GM23338 (cell line): ENCODE results near the gene TRIML1. TPM values are rescaled to one million over a fixed set of nuclear protein-coding genes. Genes with fewer than 3 reads are reported as not detected.

Experiments used
- ATAC-seq: fragments of 200-7000 bp; cut with Tn5 transposase; 3 replicates; pipeline ENCODE4 v1.9.1; 2020
- DNase-seq: peaks from one replicate; pipeline ENCODE4 v3.0.0-alpha.2; 2015; ENCODE audit warnings: low spot score
- H2AFZ ChIP-seq: fragments of 200-600 bp; sonication (generic); 2 replicates; pipeline ENCODE4 v1.8.0; 2016; ENCODE audit warnings: antibody characterized with exemption, mild to moderate bottlenecking, moderate library complexity
- H3F3A ChIP-seq: fragments of 200-600 bp; sonication (generic); replicated peaks from 2 replicates; pipeline ENCODE4 v1.8.0; 2017; ENCODE audit warnings: antibody characterized with exemption, mixed run types, low read depth
- H3K27ac ChIP-seq: fragments of 200-600 bp; sonication (generic); 2 replicates; pipeline ENCODE4 v1.6.1; 2016; ENCODE audit warnings: low read depth
- H3K27me3 ChIP-seq: fragments of 200-600 bp; sonication (generic); 2 replicates; pipeline ENCODE4 v1.8.0; 2016; ENCODE audit warnings: mild to moderate bottlenecking, mixed run types, moderate library complexity; ENCODE audit not compliant: insufficient read depth
- H3K36me3 ChIP-seq: fragments of 200-600 bp; sonication (generic); 2 replicates; pipeline ENCODE4 v1.8.0; 2016; ENCODE audit warnings: mild to moderate bottlenecking; ENCODE audit not compliant: insufficient read depth
- H3K4me1 ChIP-seq: fragments of 200-600 bp; sonication (generic); 2 replicates; pipeline ENCODE4 v1.8.0; 2016; ENCODE audit warnings: mild to moderate bottlenecking, moderate library complexity; ENCODE audit not compliant: insufficient read depth
- H3K4me2 ChIP-seq: fragments of 200-600 bp; sonication (generic); 2 replicates; pipeline ENCODE4 v1.7.1; 2017; ENCODE audit warnings: mixed run types
- H3K4me3 ChIP-seq: fragments of 200-600 bp; sonication (generic); 2 replicates; pipeline ENCODE4 v1.6.1; 2016; ENCODE audit warnings: mixed run types
- H3K79me2 ChIP-seq: fragments of 200-600 bp; sonication (generic); replicated peaks from 2 replicates; pipeline ENCODE4 v1.8.0; 2017; ENCODE audit warnings: mild to moderate bottlenecking; ENCODE audit not compliant: insufficient read depth
- H3K9me2 ChIP-seq: fragments of 200-600 bp; sonication (generic); 2 replicates; pipeline ENCODE4 v1.8.0; 2017; ENCODE audit not compliant: insufficient read depth
- H4K20me1 ChIP-seq: fragments of 200-600 bp; sonication (generic); replicated peaks from 2 replicates; pipeline ENCODE4 v1.8.0; 2017; ENCODE audit warnings: mild to moderate bottlenecking; ENCODE audit not compliant: insufficient read depth
- H3K27ac Mint-ChIP-seq: 2 replicates; pipeline ENCODE4 v1.8.0; 2020; ENCODE audit warnings: inconsistent platforms, mild to moderate bottlenecking, moderate library complexity, mixed read lengths
- H3K27me3 Mint-ChIP-seq: 3 replicates; pipeline ENCODE4 v1.8.0; 2022; ENCODE audit warnings: low read depth, mild to moderate bottlenecking, moderate library complexity, mixed read lengths, inconsistent platforms; ENCODE audit not compliant: insufficient read depth, poor library complexity
- H3K36me3 Mint-ChIP-seq: 3 replicates; pipeline ENCODE4 v1.8.0; 2021; ENCODE audit warnings: low read depth, mild to moderate bottlenecking, inconsistent platforms, moderate library complexity, mixed read lengths
- H3K4me1 Mint-ChIP-seq: 3 replicates; pipeline ENCODE4 v1.8.0; 2020; ENCODE audit warnings: mild to moderate bottlenecking, inconsistent platforms, mixed read lengths
- H3K4me3 Mint-ChIP-seq: 3 replicates; pipeline ENCODE4 v1.8.0; 2021; ENCODE audit warnings: moderate library complexity, mild to moderate bottlenecking, inconsistent platforms, mixed read lengths
- H3K9me3 Mint-ChIP-seq: 3 replicates; pipeline ENCODE4 v1.8.0; 2020; ENCODE audit warnings: moderate library complexity, mild to moderate bottlenecking, inconsistent platforms, mixed read lengths
- EZH2phosphoT487 ChIP-seq: fragments of 200-600 bp; sonication (generic); IDR thresholded peaks from one replicate; pipeline ENCODE4 v1.8.1; 2018; ENCODE audit warnings: antibody characterized with exemption; ENCODE audit not compliant: unreplicated experiment
- JUNB ChIP-seq: IDR thresholded peaks from one replicate; pipeline ENCODE4 v1.6.1; 2016; ENCODE audit warnings: antibody characterized with exemption; ENCODE audit not compliant: unreplicated experiment
- NANOG ChIP-seq: IDR thresholded peaks from 2 replicates; pipeline ENCODE4 v1.6.1; 2016; ENCODE audit warnings: antibody characterized with exemption, borderline replicate concordance
- ZNF114 ChIP-seq: fragments of 250-450 bp; sonication (Bioruptor Pico); IDR thresholded peaks from 2 replicates; pipeline ENCODE4 v1.5.0; 2020; ENCODE audit warnings: mild to moderate bottlenecking, moderate library complexity
- polyA plus RNA-seq: library from polyadenylated mRNA; unstranded; fragments of >200 nt; fragmentation: Nextera tagmentation; extraction: Ambion mirVana; gene quantifications from 2 replicates; pipeline ENCODE4 v1.2.1, GENCODE V29; 2016
- total RNA-seq: library from RNA; depleted of rRNA; stranded (reverse); fragments of >200 nt; shearing (Covaris generic); gene quantifications from 2 replicates; pipeline ENCODE4 v1.2.3, GENCODE V29; 2014
- TF ChIP-seq, protein P1 (sequence below): IDR thresholded peaks from 2 replicates; pipeline ENCODE4 v1.6.1; 2016; ENCODE audit warnings: antibody characterized with exemption
- TF ChIP-seq, protein P2 (sequence below): IDR thresholded peaks from one replicate; pipeline ENCODE4 v1.6.1; 2018; ENCODE audit warnings: antibody characterized with exemption; ENCODE audit not compliant: unreplicated experiment
- TF ChIP-seq, protein P3 (sequence below), 2 experiments: fragments of 200-600 bp in 1 of 2; sonication (generic) in 1 of 2; conservative IDR thresholded peaks; 2 replicates each; pipeline versions ENCODE4 v1.5.1 to v1.6.1; 2016 to 2017; ENCODE audit warnings: antibody characterized with exemption in 2 of 2, low read depth in 2 of 2, mild to moderate bottlenecking in 2 of 2, moderate library complexity in 1 of 2

Gene TRIML1
- total and polyA plus RNA-seq, 2 experiments from 2014 or later, result not detected

DNA sequence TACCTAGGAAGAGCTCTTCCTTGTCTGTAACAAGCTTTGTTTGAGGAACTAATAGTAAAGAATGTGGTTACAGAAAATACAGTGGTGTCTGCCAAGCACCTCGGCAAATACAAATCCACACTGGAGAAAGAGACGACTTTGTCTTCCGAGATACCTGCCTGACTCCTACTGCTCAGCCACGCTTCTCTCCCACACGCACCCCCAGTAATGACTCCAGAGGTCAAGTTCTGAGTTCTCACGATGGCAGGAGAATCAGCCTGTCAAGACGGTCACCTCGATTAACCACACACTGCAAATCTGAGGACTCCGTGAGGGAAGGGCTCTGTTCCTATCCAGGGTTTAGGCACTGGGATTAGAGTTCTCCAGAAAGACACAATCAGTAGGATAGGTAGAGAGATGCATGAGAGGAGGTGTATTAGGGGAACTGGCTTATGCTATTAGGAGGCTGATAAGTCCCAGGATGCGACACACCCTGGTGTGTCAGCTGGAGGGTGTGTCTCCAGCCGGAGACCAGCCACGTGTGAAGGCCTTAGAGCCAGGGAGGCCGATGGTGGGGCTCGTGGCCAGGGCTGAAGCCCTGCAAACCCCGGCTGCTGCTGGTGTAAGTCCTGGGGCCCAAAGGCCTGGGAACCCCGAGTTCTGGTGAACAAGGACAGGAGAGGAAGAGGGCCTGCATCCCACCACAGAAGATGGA, 21.5 kb upstream of the TRIML1 start (continued):
- TF ChIP-seq, protein P1, sequence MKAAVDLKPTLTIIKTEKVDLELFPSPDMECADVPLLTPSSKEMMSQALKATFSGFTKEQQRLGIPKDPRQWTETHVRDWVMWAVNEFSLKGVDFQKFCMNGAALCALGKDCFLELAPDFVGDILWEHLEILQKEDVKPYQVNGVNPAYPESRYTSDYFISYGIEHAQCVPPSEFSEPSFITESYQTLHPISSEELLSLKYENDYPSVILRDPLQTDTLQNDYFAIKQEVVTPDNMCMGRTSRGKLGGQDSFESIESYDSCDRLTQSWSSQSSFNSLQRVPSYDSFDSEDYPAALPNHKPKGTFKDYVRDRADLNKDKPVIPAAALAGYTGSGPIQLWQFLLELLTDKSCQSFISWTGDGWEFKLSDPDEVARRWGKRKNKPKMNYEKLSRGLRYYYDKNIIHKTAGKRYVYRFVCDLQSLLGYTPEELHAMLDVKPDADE, result no peak
- TF ChIP-seq, protein P2, sequence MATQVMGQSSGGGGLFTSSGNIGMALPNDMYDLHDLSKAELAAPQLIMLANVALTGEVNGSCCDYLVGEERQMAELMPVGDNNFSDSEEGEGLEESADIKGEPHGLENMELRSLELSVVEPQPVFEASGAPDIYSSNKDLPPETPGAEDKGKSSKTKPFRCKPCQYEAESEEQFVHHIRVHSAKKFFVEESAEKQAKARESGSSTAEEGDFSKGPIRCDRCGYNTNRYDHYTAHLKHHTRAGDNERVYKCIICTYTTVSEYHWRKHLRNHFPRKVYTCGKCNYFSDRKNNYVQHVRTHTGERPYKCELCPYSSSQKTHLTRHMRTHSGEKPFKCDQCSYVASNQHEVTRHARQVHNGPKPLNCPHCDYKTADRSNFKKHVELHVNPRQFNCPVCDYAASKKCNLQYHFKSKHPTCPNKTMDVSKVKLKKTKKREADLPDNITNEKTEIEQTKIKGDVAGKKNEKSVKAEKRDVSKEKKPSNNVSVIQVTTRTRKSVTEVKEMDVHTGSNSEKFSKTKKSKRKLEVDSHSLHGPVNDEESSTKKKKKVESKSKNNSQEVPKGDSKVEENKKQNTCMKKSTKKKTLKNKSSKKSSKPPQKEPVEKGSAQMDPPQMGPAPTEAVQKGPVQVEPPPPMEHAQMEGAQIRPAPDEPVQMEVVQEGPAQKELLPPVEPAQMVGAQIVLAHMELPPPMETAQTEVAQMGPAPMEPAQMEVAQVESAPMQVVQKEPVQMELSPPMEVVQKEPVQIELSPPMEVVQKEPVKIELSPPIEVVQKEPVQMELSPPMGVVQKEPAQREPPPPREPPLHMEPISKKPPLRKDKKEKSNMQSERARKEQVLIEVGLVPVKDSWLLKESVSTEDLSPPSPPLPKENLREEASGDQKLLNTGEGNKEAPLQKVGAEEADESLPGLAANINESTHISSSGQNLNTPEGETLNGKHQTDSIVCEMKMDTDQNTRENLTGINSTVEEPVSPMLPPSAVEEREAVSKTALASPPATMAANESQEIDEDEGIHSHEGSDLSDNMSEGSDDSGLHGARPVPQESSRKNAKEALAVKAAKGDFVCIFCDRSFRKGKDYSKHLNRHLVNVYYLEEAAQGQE, result no peak
- TF ChIP-seq, protein P3, sequence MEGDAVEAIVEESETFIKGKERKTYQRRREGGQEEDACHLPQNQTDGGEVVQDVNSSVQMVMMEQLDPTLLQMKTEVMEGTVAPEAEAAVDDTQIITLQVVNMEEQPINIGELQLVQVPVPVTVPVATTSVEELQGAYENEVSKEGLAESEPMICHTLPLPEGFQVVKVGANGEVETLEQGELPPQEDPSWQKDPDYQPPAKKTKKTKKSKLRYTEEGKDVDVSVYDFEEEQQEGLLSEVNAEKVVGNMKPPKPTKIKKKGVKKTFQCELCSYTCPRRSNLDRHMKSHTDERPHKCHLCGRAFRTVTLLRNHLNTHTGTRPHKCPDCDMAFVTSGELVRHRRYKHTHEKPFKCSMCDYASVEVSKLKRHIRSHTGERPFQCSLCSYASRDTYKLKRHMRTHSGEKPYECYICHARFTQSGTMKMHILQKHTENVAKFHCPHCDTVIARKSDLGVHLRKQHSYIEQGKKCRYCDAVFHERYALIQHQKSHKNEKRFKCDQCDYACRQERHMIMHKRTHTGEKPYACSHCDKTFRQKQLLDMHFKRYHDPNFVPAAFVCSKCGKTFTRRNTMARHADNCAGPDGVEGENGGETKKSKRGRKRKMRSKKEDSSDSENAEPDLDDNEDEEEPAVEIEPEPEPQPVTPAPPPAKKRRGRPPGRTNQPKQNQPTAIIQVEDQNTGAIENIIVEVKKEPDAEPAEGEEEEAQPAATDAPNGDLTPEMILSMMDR (conservative IDR thresholded peaks at IDR 0.05; ENCODE audit: low read depth in 2 of 2), result no peak
- TF ChIP-seq EZH2phosphoT487 (no peak), ZNF114 (no peak), NANOG (no peak)

DNA sequence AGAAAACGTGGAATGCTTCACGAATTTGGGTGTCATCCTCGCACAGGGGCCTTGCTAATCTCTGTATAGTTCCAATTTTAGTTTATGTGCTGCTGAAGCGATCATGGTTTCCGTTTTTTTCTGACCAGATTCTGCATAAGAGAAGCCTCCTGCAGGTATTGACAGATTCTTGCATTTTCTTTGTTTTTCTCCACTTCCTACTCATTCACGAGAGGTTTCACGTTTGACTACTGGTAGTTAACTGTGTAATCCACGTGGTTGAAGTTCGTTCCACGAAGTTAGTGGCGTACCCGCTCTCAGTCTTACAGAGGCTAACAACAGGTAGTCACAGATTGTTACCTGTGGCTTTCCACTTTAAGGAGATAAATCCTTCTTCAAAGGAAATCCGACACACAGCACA, 17.7 kb upstream of the TRIML1 start:
- no peaks in the 10 kb centered on the region for H3K36me3 ChIP-seq
- H3K9me2 ChIP-seq, result no peaks in the 10 kb centered on the region
- Mint-ChIP-seq H3K4me1 (peaks cover 30% of the 10 kb centered on the region), H3K27me3 (peaks cover 8% of the 10 kb centered on the region), H3K4me3 (no peak overlapping the region; the same call in 2 of the 3 replicates), H3K9me3 (no peaks in the 10 kb centered on the region; the same call in 2 of the 3 replicates), H3K36me3 (0 out of 3 replicates have a peak, but pooled peaks cover 3% of the 10 kb centered on the region), H3K27ac (peak overlapping the region; percentile 39; the same call in 1 of the 2 replicates)
- ATAC-seq (peak; percentile 40; the same call in 2 of the 3 replicates), DNase-seq (peak; percentile 24)
- no peaks in the 10 kb centered on the region for H4K20me1 ChIP-seq
- H3K4me1 ChIP-seq, result peaks cover 23% of the 10 kb centered on the region
- no peak overlapping the region; the same call in 1 of the 2 replicates for H3K4me2 ChIP-seq
- no peak overlapping the region for H2AFZ ChIP-seq
- H3F3A ChIP-seq, result 0 out of 2 replicates have a peak, but pooled peaks cover 3% of the 10 kb centered on the region
- no peaks in the 10 kb centered on the region for H3K27me3 ChIP-seq
- peak overlapping the region; percentile 78 for H3K27ac ChIP-seq
- no peak overlapping the region for H3K4me3 ChIP-seq
- no peak for TF ChIP-seq JUNB
- TF ChIP-seq NANOG, result peak; percentile 56; the same call in 1 of the 2 replicates
- no peaks in the 10 kb centered on the region for H3K79me2 ChIP-seq
